Measurements from ENCODE around the gene PDZRN4.
"Not testable (repeated sequence)": the region's sequence is repeated elsewhere in the genome, so short reads cannot be mapped to it uniquely, and the experiment has no call there.

PDZRN4 gene

DNA sequence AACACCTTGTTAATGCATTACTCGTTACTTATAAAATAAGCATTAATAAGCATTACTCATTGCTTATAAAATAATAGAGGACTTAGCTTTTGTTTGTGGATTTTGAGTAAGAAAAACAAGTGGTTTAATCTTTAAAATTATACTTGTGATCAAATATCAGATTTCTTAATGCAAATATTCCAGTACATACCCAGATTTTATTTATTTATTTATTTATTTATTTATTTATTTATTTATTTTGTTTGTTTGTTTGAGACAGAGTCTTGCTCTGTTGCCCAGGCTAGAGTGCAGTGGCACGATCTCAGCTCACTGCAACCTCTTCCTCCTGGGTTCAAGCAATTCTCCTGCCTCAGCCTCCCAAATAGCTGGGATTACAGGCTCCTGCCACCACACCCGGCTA lies 3.4 kb downstream of the PDZRN4 start:
- H3K27ac Mint-ChIP-seq; intact Hi-C loops (cut with micrococcal nuclease); H3K4me3 Mint-ChIP-seq; H3K9me3 Mint-ChIP-seq; H3K36me3 Mint-ChIP-seq (ENCODE audit: low read depth): not testable (repeated sequence)
- Mint-ChIP-seq H3K4me1 (ENCODE audit: low read depth) (peaks cover 22% of the 10 kb centered on the region), H3K27me3 (peaks cover 39% of the 10 kb centered on the region)

- H3K27me3 Mint-ChIP-seq, result peaks cover 25% of the 10 kb centered on the region
- H3K4me3 Mint-ChIP-seq, result no peak overlapping the region
- no peak overlapping the region for H3K27ac Mint-ChIP-seq
- H3K9me3 Mint-ChIP-seq, result no peaks in the 10 kb centered on the region
- H3K36me3 Mint-ChIP-seq (ENCODE audit: low read depth), result no peaks in the 10 kb centered on the region
- intact Hi-C loops (cut with micrococcal nuclease), result no loop called here
- peaks cover 15% of the 10 kb centered on the region for H3K4me1 Mint-ChIP-seq (ENCODE audit: low read depth)
These were observed 5.2 kb downstream of the PDZRN4 start for GRCh38 chr12:41193311-41193710.

DNA sequence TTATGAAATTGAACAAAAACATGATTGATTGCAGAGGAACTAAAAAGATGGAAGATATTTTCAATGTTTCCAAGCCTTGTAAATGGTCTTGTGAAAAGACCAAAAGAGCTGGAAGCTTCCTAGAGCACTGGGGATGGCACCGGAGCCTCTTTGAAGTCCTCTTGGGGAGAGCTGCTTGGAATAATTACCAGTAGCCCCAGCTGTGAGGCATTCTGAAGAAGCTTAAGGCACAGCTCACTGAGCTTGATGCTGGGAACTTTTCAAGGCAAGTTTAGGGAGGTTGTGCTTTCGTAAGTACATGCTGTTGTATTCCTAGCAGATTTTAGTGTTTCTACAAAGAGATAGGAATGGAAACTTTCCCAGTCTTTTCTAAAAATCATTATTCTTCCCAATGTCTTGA lies 13.9 kb downstream of the PDZRN4 start:
- intact Hi-C loops (cut with micrococcal nuclease), result no loop called here
- Mint-ChIP-seq H3K27ac (no peak overlapping the region), H3K4me1 (ENCODE audit: low read depth) (peaks cover 6% of the 10 kb centered on the region), H3K9me3 (no peaks in the 10 kb centered on the region), H3K36me3 (ENCODE audit: low read depth) (no peaks in the 10 kb centered on the region), H3K27me3 (no peaks in the 10 kb centered on the region), H3K4me3 (no peak overlapping the region)

DNA sequence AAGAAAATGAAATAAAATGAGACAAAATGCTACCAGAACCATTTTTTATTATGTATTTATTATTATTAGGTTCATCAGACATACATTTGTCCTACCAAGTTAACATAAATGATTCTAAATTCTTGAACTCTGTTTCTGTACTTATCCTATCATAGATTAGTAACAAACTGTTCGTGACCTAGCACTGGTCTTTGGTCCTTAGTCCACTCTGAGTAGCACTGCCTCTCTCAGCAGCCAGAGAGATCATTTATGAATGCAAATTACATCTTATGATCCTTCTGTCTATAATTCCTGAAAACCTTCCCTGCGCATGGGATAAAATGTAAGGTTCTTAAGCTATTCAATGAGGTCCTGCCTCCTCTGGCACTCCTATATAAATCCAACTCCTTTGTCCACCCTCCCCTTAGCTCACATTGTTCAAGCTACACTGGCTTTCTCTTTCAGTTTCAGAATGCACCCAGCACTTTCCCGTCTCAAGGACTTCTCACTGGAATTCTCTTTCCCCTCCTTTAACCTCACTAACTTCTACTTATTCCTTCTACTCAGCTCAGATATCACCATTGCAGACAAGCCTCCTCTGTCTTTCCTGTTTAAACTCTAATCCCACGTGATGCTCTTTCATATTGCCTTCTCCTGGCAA lies 17.1 kb downstream of the PDZRN4 start:
- Mint-ChIP-seq H3K4me3 (no peak overlapping the region), H3K9me3 (no peaks in the 10 kb centered on the region), H3K27ac (no peak overlapping the region), H3K4me1 (ENCODE audit: low read depth) (peaks cover 6% of the 10 kb centered on the region), H3K36me3 (ENCODE audit: low read depth) (no peaks in the 10 kb centered on the region), H3K27me3 (no peaks in the 10 kb centered on the region)
- intact Hi-C loops (cut with micrococcal nuclease), result no loop called here

- H3K27me3 Mint-ChIP-seq, result no peaks in the 10 kb centered on the region
- H3K4me3 Mint-ChIP-seq, result no peak overlapping the region
- no peaks in the 10 kb centered on the region for H3K9me3 Mint-ChIP-seq
- H3K4me1 Mint-ChIP-seq (ENCODE audit: low read depth), result peaks cover 6% of the 10 kb centered on the region
- intact Hi-C loops (cut with micrococcal nuclease), result no loop called here
- H3K27ac Mint-ChIP-seq, result no peak overlapping the region
- H3K36me3 Mint-ChIP-seq (ENCODE audit: low read depth), result no peaks in the 10 kb centered on the region
These were observed 18.2 kb downstream of the PDZRN4 start for GRCh38 chr12:41206298-41206697.

- Mint-ChIP-seq H3K4me1 (ENCODE audit: low read depth) (peaks cover 5% of the 10 kb centered on the region), H3K27ac (no peak overlapping the region), H3K9me3 (no peaks in the 10 kb centered on the region), H3K36me3 (ENCODE audit: low read depth) (no peaks in the 10 kb centered on the region), H3K4me3 (no peak overlapping the region), H3K27me3 (no peaks in the 10 kb centered on the region)
- intact Hi-C loops (cut with micrococcal nuclease), result no loop called here
These were observed 23.3 kb downstream of the PDZRN4 start for GRCh38 chr12:41211448-41211847.

GRCh38 chr12:41212625-41213024 lies 24.5 kb downstream of the PDZRN4 start:
- peaks cover 5% of the 10 kb centered on the region for H3K4me1 Mint-ChIP-seq (ENCODE audit: low read depth)
- no peaks in the 10 kb centered on the region for H3K9me3 Mint-ChIP-seq
- no peaks in the 10 kb centered on the region for H3K36me3 Mint-ChIP-seq (ENCODE audit: low read depth)
- intact Hi-C loops (cut with micrococcal nuclease), result no loop called here
- H3K27ac Mint-ChIP-seq, result no peak overlapping the region
- no peak overlapping the region for H3K4me3 Mint-ChIP-seq
- no peaks in the 10 kb centered on the region for H3K27me3 Mint-ChIP-seq

DNA sequence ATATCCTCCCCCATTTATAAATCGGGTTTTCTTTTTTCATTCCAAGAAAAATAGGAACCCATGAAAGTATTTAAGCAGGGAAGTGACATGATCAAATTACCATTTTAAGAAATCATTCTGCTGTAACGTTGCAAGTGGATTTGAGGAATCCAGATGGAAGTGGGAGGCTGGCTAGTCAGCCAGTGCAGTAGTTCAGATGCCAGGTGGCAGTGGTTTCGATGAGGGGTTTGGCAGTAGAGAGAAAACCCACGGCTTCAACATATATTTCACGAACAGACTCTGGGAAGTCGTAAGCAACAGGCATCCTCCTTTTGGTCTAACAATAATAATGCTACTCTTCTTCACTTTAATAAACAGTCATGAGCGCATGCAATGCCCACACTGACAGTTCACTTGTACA lies 25.0 kb downstream of the PDZRN4 start:
- no peak overlapping the region for H3K27ac Mint-ChIP-seq
- no peaks in the 10 kb centered on the region for H3K27me3 Mint-ChIP-seq
- H3K36me3 Mint-ChIP-seq (ENCODE audit: low read depth), result no peaks in the 10 kb centered on the region
- H3K4me1 Mint-ChIP-seq (ENCODE audit: low read depth), result peaks cover 5% of the 10 kb centered on the region
- H3K4me3 Mint-ChIP-seq, result no peak overlapping the region
- no peaks in the 10 kb centered on the region for H3K9me3 Mint-ChIP-seq
- intact Hi-C loops (cut with micrococcal nuclease), result no loop called here

GRCh38 chr12:41213648-41214047 lies 25.5 kb downstream of the PDZRN4 start:
- no peaks in the 10 kb centered on the region for H3K9me3 Mint-ChIP-seq
- no peak overlapping the region for H3K27ac Mint-ChIP-seq
- intact Hi-C loops (cut with micrococcal nuclease), result no loop called here
- no peak overlapping the region for H3K4me3 Mint-ChIP-seq
- H3K4me1 Mint-ChIP-seq (ENCODE audit: low read depth), result peaks cover 5% of the 10 kb centered on the region
- no peaks in the 10 kb centered on the region for H3K36me3 Mint-ChIP-seq (ENCODE audit: low read depth)
- no peaks in the 10 kb centered on the region for H3K27me3 Mint-ChIP-seq

GRCh38 chr12:41217727-41218126 lies 29.6 kb downstream of the PDZRN4 start:
- Mint-ChIP-seq H3K4me3 (no peak overlapping the region), H3K9me3 (no peaks in the 10 kb centered on the region), H3K4me1 (ENCODE audit: low read depth) (peaks cover 5% of the 10 kb centered on the region), H3K27me3 (no peaks in the 10 kb centered on the region), H3K27ac (no peak overlapping the region), H3K36me3 (ENCODE audit: low read depth) (no peaks in the 10 kb centered on the region)
- intact Hi-C loops (cut with micrococcal nuclease), result no loop called here

DNA sequence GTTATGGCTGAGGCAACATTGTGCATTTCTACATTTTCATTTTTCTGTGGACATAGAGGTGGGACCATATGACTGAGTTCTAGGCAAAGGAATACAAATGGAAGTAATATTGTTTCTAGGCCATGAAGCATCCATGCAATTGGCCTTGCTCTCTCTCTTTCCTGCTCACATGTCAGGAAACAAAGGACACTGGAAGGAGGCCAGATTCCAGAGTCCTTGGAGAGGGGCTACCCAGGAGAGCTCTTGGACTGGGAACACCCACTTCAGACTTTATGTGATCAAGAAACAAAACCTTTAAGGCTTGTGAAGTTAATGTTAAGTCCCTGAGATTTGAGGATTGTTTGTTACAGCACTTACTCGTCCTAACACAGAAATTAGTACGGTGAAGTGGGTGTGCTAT lies 32.8 kb downstream of the PDZRN4 start:
- Mint-ChIP-seq H3K4me1 (ENCODE audit: low read depth) (peaks cover 4% of the 10 kb centered on the region), H3K36me3 (ENCODE audit: low read depth) (no peaks in the 10 kb centered on the region), H3K27me3 (no peaks in the 10 kb centered on the region), H3K27ac (no peak overlapping the region), H3K4me3 (no peak overlapping the region), H3K9me3 (no peaks in the 10 kb centered on the region)
- intact Hi-C loops (cut with micrococcal nuclease), result no loop called here

DNA sequence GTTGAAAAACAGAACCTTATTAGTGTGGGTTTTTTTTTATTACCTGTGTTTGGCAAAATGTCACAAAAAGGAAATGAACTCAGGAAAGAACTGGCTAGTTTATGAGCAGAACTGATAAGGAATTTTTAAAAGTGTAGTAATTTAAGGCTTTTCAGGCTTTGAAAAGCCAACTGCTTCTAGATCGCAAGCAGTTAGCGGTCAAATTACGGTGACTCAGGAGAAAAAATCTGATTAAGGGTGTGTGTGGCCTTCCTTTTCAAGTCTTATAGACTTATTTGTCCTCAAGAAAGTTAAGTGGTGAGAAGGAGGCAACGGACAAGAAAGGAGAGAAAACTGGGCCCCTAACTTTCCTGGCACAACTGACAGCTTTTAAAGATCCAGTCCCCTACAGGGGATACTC lies 33.4 kb downstream of the PDZRN4 start:
- intact Hi-C loops (cut with micrococcal nuclease), result no loop called here
- H3K27me3 Mint-ChIP-seq, result no peaks in the 10 kb centered on the region
- H3K4me1 Mint-ChIP-seq (ENCODE audit: low read depth), result no peaks in the 10 kb centered on the region
- H3K27ac Mint-ChIP-seq, result no peak overlapping the region
- H3K36me3 Mint-ChIP-seq (ENCODE audit: low read depth), result no peaks in the 10 kb centered on the region
- H3K9me3 Mint-ChIP-seq, result no peaks in the 10 kb centered on the region
- H3K4me3 Mint-ChIP-seq, result no peak overlapping the region

- H3K27me3 Mint-ChIP-seq, result no peaks in the 10 kb centered on the region
- no peaks in the 10 kb centered on the region for H3K4me1 Mint-ChIP-seq (ENCODE audit: low read depth)
- H3K9me3 Mint-ChIP-seq, result no peaks in the 10 kb centered on the region
- no peak overlapping the region for H3K27ac Mint-ChIP-seq
- no peak overlapping the region for H3K4me3 Mint-ChIP-seq
- intact Hi-C loops (cut with micrococcal nuclease), result no loop called here
- no peaks in the 10 kb centered on the region for H3K36me3 Mint-ChIP-seq (ENCODE audit: low read depth)
These were observed 35.5 kb downstream of the PDZRN4 start for GRCh38 chr12:41223600-41223999.

GRCh38 chr12:41224066-41224465 lies 35.9 kb downstream of the PDZRN4 start:
- Mint-ChIP-seq H3K4me3 (no peak overlapping the region), H3K9me3 (no peaks in the 10 kb centered on the region), H3K36me3 (ENCODE audit: low read depth) (no peaks in the 10 kb centered on the region), H3K27me3 (no peaks in the 10 kb centered on the region), H3K4me1 (ENCODE audit: low read depth) (no peaks in the 10 kb centered on the region), H3K27ac (no peak overlapping the region)
- intact Hi-C loops (cut with micrococcal nuclease), result no loop called here

DNA sequence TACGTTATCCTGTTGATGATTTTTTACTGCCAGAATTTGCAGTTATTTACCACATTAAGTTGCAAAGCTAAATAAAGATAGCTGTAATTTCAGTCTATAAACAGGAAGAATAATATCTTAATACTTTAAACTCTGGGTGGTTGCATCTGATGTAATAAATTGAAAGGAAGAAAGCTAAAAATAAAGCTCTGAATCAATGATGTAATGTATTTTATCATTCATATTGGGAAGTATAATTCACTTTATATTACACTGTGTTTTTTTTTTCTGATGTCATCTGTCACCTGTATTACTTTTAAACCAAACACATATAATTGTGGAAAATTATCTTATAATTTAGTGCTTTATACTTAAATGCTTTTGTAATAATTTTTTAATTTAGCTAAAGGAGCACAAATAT lies 37.1 kb downstream of the PDZRN4 start:
- Mint-ChIP-seq H3K4me3 (no peak overlapping the region), H3K27ac (no peak overlapping the region), H3K27me3 (no peaks in the 10 kb centered on the region), H3K9me3 (no peaks in the 10 kb centered on the region), H3K4me1 (ENCODE audit: low read depth) (no peaks in the 10 kb centered on the region), H3K36me3 (ENCODE audit: low read depth) (no peaks in the 10 kb centered on the region)
- intact Hi-C loops (cut with micrococcal nuclease), result no loop called here

Measured in dendritic cell treated with granulocyte-macrophage colony-stimulating factor and Interleukin-4, amounts not matched to agents 40 ng/mL and 50 ng/mL, for 4 days (primary cell).